ENCODE results near the gene ZNF236.

- TF ChIP-seq CTCF (IDR thresholded peaks at IDR 0.05; ENCODE audit: control extremely low read depth in 1 of 3, insufficient read depth in 1 of 3, low read depth in 1 of 3, low read length in 3 of 3) (no peak), YY1 (IDR thresholded peaks at IDR 0.05; ENCODE audit: low read depth, low read length) (no peak), RBBP5 (IDR thresholded peaks at IDR 0.05; ENCODE audit: borderline replicate concordance, low read depth, low read length) (no peak), GABPA (IDR thresholded peaks at IDR 0.05; ENCODE audit: borderline replicate concordance, insufficient read depth, low read length) (no peak), BACH1 (IDR thresholded peaks at IDR 0.05; ENCODE audit: low read length) (no peak), HDAC2 (IDR thresholded peaks at IDR 0.05; ENCODE audit: borderline replicate concordance in 1 of 2, low read depth in 2 of 2, low read length in 2 of 2) (no peak), NRF1 (IDR thresholded peaks at IDR 0.05; ENCODE audit: low read depth, low read length) (no peak), RAD21 (IDR thresholded peaks at IDR 0.05 in 1 of 2, conservative IDR thresholded peaks at IDR 0.05 in 1 of 2; ENCODE audit: low read depth in 2 of 2, low read length in 2 of 2) (no peak), JUN (IDR thresholded peaks at IDR 0.05; ENCODE audit: low read depth, low read length) (no peak), ASH2L (IDR thresholded peaks at IDR 0.05; ENCODE audit: low read length) (no peak), POLR2AphosphoS5 (IDR thresholded peaks at IDR 0.05; ENCODE audit: low read depth, low read length) (no peak), RFX5 (IDR thresholded peaks at IDR 0.05; ENCODE audit: borderline replicate concordance, low read depth, low read length) (no peak)
These were observed 38.4 kb upstream of the ZNF236 start for GRCh38 chr18:76783786-76784484.

Measured in H1 (cell line).